Measurements from ENCODE around the gene PCDH9.

Gene PCDH9

GRCh38 chr13:66399873-66400272 is 830.3 kb downstream of the PCDH9 start:
- TF ChIP-seq CTCF (IDR thresholded peaks at IDR 0.05; ENCODE audit: low read depth, low read length): no peak
- in situ Hi-C loops (cut with HindIII; ENCODE audit: low sequenced_read_pairs): no loop called here
- no peak for DNase-seq (ENCODE audit: low read depth, low spot score)
- H3K4me3 ChIP-seq (ENCODE audit: low read depth, low read length): no peak overlapping the region

GRCh38 chr13:66397133-66397532 is 833.0 kb downstream of the PCDH9 start:
- no peak for TF ChIP-seq CTCF (IDR thresholded peaks at IDR 0.05; ENCODE audit: low read depth, low read length)
- H3K4me3 ChIP-seq (ENCODE audit: low read depth, low read length): no peak overlapping the region
- in situ Hi-C loops (cut with HindIII; ENCODE audit: low sequenced_read_pairs): no loop called here
- DNase-seq (ENCODE audit: low read depth, low spot score): no peak

- in situ Hi-C loops (cut with HindIII; ENCODE audit: low sequenced_read_pairs): no loop called here
- no peak for TF ChIP-seq CTCF (IDR thresholded peaks at IDR 0.05; ENCODE audit: low read depth, low read length)
- no peak for DNase-seq (ENCODE audit: low read depth, low spot score)
Measured at GRCh38 chr13:66391322-66391721, 838.8 kb downstream of the PCDH9 start.

GRCh38 chr13:66378894-66379293 is 851.2 kb downstream of the PCDH9 start:
- DNase-seq (ENCODE audit: low read depth, low spot score): no peak
- in situ Hi-C loops (cut with HindIII; ENCODE audit: low sequenced_read_pairs): no loop called here
- TF ChIP-seq CTCF (IDR thresholded peaks at IDR 0.05; ENCODE audit: low read depth, low read length): no peak
- H3K4me3 ChIP-seq (ENCODE audit: low read depth, low read length): no peak overlapping the region

More at GRCh38 chr13:66391322-66391721, 838.8 kb downstream of the PCDH9 start:
- H3K4me3 ChIP-seq (ENCODE audit: low read depth, low read length): no peak overlapping the region

- in situ Hi-C loops (cut with HindIII; ENCODE audit: low sequenced_read_pairs): no loop called here
- H3K4me3 ChIP-seq (ENCODE audit: low read depth, low read length): no peak overlapping the region
- TF ChIP-seq CTCF (IDR thresholded peaks at IDR 0.05; ENCODE audit: low read depth, low read length): no peak
- DNase-seq (ENCODE audit: low read depth, low spot score): no peak
Measured at GRCh38 chr13:66377569-66377968, 852.6 kb downstream of the PCDH9 start.

- in situ Hi-C loops (cut with HindIII; ENCODE audit: low sequenced_read_pairs): no loop called here
- no peak for DNase-seq (ENCODE audit: low read depth, low spot score)
- no peak overlapping the region for H3K4me3 ChIP-seq (ENCODE audit: low read depth, low read length)
- TF ChIP-seq CTCF (IDR thresholded peaks at IDR 0.05; ENCODE audit: low read depth, low read length): no peak
Measured at GRCh38 chr13:66375756-66376155, 854.4 kb downstream of the PCDH9 start.

GRCh38 chr13:66369666-66370065 is 860.5 kb downstream of the PCDH9 start:
- DNase-seq (ENCODE audit: low read depth, low spot score): no peak
- in situ Hi-C loops (cut with HindIII; ENCODE audit: low sequenced_read_pairs): no loop called here
- no peak for TF ChIP-seq CTCF (IDR thresholded peaks at IDR 0.05; ENCODE audit: low read depth, low read length)
- H3K4me3 ChIP-seq (ENCODE audit: low read depth, low read length): no peak overlapping the region

Data from astrocyte of the spinal cord (primary cell).